SK-N-MC (cell line): ENCODE data around the gene COQ10B.

Experiments
- EZH2 ChIP-seq: fragments of 200-600 bp; sonication (generic); IDR thresholded peaks from one replicate; pipeline ENCODE4 v1.6.1; 2017; ENCODE audit warnings: antibody characterized with exemption
- FOXP2 ChIP-seq: optimal IDR thresholded peaks from 2 replicates; pipeline ENCODE3; 2011; ENCODE audit warnings: mild to moderate bottlenecking, moderate library complexity; ENCODE audit not compliant: insufficient read depth; ENCODE audit errors: extremely low read length, control extremely low read depth
- POLR2AphosphoS5 ChIP-seq: IDR thresholded peaks from 2 replicates; pipeline ENCODE4 v1.6.1; 2012; ENCODE audit warnings: mild to moderate bottlenecking, low read depth, low read length, borderline replicate concordance

DNA sequence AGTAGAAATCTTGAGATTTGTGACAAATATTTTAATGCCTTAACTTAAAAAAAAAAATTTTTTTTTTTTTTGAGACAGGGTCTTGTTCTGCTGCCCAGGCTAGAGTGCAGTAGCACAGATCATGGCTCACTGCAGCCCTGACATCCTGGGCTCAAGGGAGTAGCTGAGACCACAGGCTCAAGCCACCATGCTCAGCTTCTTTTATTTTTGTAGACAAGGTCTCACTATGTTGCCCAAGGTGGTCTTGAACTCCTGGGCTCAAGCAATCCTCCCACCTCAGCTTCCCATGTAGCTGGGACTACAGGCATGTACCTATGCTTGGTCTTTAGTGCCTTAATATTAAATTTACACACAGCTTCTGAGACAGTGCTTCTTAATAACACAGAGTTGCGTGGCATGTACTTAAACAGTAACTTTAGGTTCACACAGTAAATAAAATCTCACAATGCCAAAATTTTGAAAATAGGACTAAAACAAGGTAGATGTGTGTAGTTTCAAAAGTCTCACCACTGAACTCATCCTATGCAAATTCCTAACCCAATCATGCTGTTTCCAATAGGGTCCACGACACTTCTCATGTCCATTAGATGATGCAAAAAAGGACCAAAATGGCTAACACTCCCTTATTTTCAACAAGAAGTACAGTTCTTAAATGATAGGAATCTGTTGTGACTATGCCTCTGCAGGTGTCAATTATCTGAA, 42.2 kb downstream of the COQ10B start:
- peak; percentile 28; the same call in 1 of the 2 replicates for TF ChIP-seq POLR2AphosphoS5
- no peak for TF ChIP-seq EZH2
- TF ChIP-seq FOXP2 = no peak
